GM18511 (cell line): Measurements from ENCODE around the gene MISP.
"Not testable (repeated sequence)": the region's sequence is repeated elsewhere in the genome, so short reads cannot be mapped to it uniquely, and the experiment has no call there.

Source experiments
- ATAC-seq: cut with Tn5 transposase; IDR thresholded peaks from one replicate; pipeline ENCODE4 v1.9.1; 2021; ENCODE audit warnings: mild to moderate bottlenecking, moderate library complexity; ENCODE audit not compliant: unreplicated experiment

The MISP gene

GRCh38 chr19:723714-724113 lies 27.2 kb upstream of the MISP start:
- no peak for ATAC-seq

GRCh38 chr19:725461-726089 lies 25.3 kb upstream of the MISP start:
- ATAC-seq, result no peak

- no peak for ATAC-seq
Measured at GRCh38 chr19:726993-727956, 23.6 kb upstream of the MISP start.

GRCh38 chr19:728011-728410 lies 22.9 kb upstream of the MISP start:
- ATAC-seq, result no peak

GRCh38 chr19:729564-729963 lies 21.3 kb upstream of the MISP start:
- not testable (repeated sequence) for ATAC-seq

- no peak for ATAC-seq
Measured at GRCh38 chr19:729965-730668, 20.8 kb upstream of the MISP start.

- ATAC-seq, result no peak
Measured at GRCh38 chr19:731000-731399, 19.9 kb upstream of the MISP start.

- no peak for ATAC-seq
Measured at GRCh38 chr19:732148-733069, 18.5 kb upstream of the MISP start.

GRCh38 chr19:734716-735115 lies 16.2 kb upstream of the MISP start:
- ATAC-seq, result no peak

GRCh38 chr19:736125-736524 lies 14.8 kb upstream of the MISP start:
- no peak for ATAC-seq

GRCh38 chr19:737591-738093 lies 13.3 kb upstream of the MISP start:
- ATAC-seq, result no peak

- no peak for ATAC-seq
Measured at GRCh38 chr19:738509-739128, 12.3 kb upstream of the MISP start.

- no peak for ATAC-seq
Measured at GRCh38 chr19:739998-740715, 10.8 kb upstream of the MISP start.

GRCh38 chr19:740816-741505 lies 10.0 kb upstream of the MISP start:
- ATAC-seq, result not testable (repeated sequence)

- no peak for ATAC-seq
Measured at GRCh38 chr19:741506-742131, 9.3 kb upstream of the MISP start.

- no peak for ATAC-seq
Measured at GRCh38 chr19:742540-743075, 8.3 kb upstream of the MISP start.

GRCh38 chr19:743168-743687 lies 7.7 kb upstream of the MISP start:
- ATAC-seq, result no peak

- ATAC-seq, result not testable (repeated sequence)
Measured at GRCh38 chr19:745138-745537, 5.8 kb upstream of the MISP start.
